Prostate gland (tissue), 2 donors: Measurements from ENCODE around the gene ANKFY1.

ENCODE experiments used
- CTCF ChIP-seq, 4 experiments: fragments of 200-600 bp in 2 of 4; fragments of 450-650 bp in 2 of 4; sonication (generic) in 2 of 4; IDR thresholded peaks; 1 replicate in 3 of 4; 2 replicates in 1 of 4; pipeline ENCODE4 v1.5.1; 2016 to 2019; ENCODE audit warnings: antibody characterized with exemption in 4 of 4, mild to moderate bottlenecking in 2 of 4, moderate library complexity in 2 of 4
- POLR2A ChIP-seq: fragments of 450-650 bp; IDR thresholded peaks from one replicate; pipeline ENCODE4 v1.6.1; 2016; ENCODE audit warnings: antibody characterized with exemption, mild to moderate bottlenecking
- POLR2AphosphoS5 ChIP-seq: sonication (generic); formaldehyde crosslinking; IDR thresholded peaks from one replicate; pipeline ENCODE4 v1.6.1; 2017; ENCODE audit warnings: antibody characterized with exemption

DNA sequence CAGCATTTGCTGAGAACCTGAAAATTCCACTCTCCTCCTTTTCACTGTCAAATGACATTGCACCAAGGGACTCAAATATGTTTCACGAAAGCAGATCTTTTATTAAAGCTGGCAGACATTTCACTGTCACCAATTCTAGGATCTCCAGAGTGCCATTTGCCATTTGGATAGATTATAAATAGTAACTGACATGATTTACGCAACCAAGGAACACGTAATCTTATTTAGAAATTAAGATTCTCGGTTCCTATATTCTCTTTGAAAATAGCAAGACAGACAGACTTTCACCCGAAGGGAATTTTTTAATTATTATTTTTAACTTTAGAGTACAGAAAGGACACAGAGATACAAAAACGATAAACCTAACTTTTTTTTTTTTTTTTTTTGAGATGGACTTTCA lies 49.6 kb downstream of the ANKFY1 start:
- TF ChIP-seq POLR2A = no peak
- no peak for TF ChIP-seq CTCF (IDR thresholded peaks at IDR 0.05)
- TF ChIP-seq POLR2AphosphoS5 = no peak
